Measurements from ENCODE around the gene GNG3.

GRCh38 chr11:62712276-62712812, 4.9 kb downstream of the GNG3 start:
- no peak for TF ChIP-seq POLR2A (IDR thresholded peaks at IDR 0.05)
- TF ChIP-seq CTCF (IDR thresholded peaks at IDR 0.05), result no peak

Data from suprapubic skin (tissue), 3 donors.